DMS79 treated with DMSO at 0.1 percent for 48 hours (cell line): Measurements from ENCODE around the gene TNFRSF19.
"Not testable (repeated sequence)": the region's sequence is repeated elsewhere in the genome, so short reads cannot be mapped to it uniquely, and the experiment has no call there.

Experiments
- DNase-seq: peaks from one replicate; lab custom pipeline; 2025; lab: John Stamatoyannopoulos, UW

The TNFRSF19 gene, protein sequence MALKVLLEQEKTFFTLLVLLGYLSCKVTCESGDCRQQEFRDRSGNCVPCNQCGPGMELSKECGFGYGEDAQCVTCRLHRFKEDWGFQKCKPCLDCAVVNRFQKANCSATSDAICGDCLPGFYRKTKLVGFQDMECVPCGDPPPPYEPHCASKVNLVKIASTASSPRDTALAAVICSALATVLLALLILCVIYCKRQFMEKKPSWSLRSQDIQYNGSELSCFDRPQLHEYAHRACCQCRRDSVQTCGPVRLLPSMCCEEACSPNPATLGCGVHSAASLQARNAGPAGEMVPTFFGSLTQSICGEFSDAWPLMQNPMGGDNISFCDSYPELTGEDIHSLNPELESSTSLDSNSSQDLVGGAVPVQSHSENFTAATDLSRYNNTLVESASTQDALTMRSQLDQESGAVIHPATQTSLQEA

DNA sequence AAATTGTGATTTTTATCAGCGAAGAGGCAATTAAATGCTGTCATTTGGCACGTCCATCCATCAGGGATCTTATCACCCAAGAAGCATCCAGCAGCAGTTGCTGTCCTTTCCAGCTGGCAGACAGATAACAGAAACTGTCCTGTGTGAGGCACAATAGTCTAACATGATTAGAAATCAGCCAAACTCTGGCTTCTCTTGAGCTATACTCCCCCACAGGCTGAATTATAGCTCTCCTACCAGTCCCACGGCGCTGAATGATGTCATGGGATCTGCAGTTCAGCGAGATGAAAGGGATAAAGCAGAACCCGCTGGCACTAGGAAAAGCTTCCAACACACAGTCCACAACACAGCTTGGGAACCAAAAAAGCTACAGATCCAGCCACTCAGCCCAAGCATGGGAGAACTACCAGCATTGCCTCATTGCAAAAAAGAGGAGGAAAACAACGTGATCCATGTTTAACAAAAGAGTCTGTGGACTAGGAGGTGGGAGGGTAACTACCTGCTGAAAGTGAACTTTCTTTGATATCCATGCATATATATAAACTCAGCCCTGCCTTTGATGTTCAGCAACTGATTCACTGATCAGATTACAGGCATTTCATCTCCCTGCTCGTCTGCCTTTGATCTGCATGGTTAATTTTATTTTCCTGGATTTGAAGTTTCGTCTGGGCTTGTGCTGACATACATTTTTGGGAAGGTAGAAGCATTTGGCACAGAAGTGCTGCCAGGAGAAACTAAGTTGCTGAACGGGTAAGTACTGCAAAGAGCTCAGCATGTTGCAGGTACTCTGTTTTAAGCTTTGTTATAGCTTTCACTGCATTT is at the start of gene TNFRSF19:
TSS of gene TNFRSF19 (plus strand) at position 314 of the 822 bp plus-strand sequence. CDS start 19,772 bp downstream, outside the sequence.
- DNase-seq, result no peak

DNA sequence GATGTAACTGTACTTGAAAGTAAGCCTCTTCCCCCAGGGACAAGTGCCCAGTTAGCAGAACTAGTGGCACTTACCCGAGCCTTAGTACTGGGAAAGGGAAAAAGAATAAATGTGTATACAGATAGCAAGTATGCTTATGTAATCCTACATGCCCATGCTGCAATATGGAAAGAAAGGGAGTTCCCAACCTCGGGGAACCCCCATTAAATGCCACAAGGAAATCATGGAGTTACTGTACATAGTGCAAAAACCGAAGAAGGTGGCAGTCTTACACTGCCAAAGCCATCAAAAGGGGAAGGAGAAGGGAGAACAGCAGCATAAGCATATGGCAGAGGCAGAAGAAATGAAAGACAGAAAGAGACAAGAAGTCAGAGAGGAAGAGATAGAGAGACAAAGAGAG is 40.3 kb upstream of the TNFRSF19 start:
- DNase-seq, result not testable (repeated sequence)

DNA sequence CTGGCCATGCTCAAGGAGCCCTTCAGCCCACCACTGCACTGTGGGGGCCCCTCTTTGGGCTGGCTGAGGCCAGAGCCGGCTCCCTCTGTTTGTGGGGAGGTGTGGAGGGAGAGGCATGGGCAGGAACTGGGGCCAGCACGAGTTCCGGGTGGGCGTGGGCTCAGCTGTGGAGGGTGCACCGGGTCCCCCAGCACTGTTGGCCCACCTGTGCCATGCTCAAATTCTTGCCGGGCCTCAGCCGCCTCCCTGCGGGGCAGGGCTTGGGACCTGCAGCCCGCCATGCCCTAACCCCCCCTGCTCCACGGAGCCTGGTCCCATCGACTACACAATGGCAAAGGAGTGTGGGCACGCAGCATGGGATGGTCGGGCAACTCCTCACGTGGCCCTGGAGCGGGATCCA is 38.8 kb upstream of the TNFRSF19 start:
- DNase-seq, result no peak

DNA sequence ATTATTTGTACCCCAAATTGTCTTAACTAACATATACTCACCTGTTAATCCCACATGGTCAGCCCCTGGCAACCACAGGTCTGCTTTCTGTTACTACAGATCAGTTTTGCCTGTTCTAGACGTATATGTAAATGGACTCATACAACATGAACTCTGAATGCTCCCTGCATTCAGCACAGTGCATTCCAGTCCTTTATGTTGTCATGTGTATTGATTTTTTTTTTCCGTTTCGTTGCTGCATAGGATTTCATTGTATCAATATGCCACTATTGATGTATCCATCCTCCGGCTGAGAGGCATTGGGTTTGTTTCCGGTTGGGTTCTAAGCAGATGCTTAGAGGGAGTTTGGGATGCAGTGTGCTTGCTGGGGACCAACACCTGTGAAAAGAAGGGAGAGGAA is 36.1 kb upstream of the TNFRSF19 start:
- DNase-seq, result no peak

DNA sequence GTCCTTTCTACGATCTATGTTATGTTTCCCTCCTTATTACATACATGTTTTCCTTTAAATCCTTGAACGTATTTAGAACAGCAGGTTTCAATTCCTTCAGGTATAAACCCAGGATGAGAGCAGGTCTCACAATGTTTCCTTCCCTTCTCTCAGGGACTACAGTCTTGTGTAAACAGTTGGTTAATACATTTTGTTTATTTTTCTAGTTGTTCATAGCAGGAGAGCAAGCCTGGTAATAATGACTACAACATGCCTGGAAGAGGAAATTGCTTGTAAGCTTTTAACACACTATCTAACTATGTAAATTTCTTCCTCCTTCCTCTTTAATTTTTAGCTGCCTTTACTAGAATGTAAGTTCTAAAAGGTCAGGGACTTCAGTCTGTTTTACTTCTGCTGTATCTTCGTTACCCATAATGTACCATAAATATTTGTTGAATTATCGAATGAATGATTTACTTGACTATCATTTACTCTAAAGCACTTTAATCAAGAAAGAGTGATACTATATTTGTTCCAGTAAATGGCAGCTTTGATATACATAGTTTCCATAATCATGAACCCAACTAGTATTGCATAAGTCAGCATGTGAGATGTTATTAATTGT is 28.9 kb upstream of the TNFRSF19 start:
- no peak for DNase-seq

DNA sequence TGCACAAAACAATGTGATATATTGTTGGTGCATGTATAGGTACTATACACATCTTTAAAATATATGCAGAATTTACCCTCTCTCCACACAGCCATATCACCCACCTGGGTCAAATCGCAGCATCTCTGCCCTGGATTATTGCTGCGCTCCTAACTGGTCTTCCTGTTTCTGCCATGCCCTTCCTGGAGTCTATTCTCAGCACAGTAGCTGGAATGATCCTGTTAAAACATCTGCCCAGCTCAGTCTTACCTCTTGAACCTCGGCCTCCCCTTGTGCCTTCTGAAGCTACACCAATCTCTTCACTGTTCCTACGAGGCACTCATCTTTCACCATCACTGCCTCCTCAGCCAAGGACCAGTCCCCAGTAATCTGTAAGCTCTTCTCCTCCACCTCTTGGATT is 25.5 kb upstream of the TNFRSF19 start:
- DNase-seq, result no peak

DNA sequence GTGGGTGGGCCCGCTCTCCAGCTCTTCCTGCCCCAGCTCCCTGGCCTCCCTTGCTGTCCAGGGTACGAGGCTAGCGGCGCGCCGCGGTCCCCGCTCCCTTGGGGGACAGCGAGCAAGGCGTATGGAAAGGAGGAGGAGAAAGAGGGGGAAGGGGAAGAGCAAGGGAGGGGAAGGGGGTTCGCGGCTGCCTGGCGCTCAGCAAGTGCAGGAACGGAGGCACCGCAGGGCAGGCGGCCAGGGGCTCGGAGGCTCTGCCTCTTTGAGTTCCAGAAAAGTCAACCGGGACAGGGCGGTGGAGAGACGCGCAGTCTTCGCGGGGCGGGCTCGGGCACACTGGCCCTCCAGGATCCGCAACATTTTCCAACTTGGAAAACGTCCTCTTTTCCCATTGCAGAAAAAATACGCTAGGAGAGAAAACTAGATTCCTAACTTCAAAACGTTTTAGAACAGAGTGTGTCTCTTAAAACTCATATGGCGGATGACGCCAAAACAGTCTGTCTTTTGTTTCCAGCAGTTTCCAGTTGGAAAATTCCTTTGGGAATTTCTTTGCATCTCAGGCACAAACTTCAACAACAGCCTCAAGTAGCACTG is 23.1 kb upstream of the TNFRSF19 start:
- DNase-seq, result no peak

DNA sequence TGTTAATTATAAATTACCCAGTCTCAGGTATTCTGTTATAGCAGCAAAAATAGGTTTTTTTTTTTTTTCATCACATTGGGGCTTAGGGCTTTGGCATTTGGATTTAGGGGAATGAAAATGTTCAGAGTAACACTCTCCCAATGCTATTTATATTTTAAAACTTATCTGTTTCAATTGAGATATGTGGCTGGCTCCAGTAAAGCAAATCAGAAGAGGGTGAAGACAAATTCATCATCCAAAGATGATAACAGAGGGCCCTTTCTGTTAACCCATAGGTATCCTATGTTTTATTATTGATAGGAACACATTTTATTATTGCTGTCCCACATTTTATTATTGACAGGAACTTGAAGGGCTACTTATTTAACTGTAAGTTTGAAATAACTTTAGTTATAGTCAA is 20.5 kb upstream of the TNFRSF19 start:
- DNase-seq, result no peak

DNA sequence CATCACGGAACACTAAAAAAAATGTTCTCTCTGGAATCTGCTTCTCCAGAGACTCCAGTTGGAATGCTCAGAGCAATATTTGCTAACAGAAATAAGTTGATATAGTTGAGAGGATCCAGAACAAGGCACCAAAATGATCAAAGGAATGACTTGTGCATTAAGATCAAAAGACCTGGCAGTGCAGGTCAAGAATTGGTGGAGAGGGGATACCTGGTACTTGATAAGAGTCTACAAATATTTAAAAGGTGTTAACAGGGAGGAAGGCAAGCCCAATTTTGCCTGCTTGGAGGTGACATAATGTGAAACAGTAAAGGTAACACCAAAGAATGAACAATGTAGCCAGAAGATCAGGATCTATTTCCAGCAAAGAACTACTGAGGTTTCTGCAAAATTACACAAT is 20.0 kb upstream of the TNFRSF19 start:
- DNase-seq, result no peak

DNA sequence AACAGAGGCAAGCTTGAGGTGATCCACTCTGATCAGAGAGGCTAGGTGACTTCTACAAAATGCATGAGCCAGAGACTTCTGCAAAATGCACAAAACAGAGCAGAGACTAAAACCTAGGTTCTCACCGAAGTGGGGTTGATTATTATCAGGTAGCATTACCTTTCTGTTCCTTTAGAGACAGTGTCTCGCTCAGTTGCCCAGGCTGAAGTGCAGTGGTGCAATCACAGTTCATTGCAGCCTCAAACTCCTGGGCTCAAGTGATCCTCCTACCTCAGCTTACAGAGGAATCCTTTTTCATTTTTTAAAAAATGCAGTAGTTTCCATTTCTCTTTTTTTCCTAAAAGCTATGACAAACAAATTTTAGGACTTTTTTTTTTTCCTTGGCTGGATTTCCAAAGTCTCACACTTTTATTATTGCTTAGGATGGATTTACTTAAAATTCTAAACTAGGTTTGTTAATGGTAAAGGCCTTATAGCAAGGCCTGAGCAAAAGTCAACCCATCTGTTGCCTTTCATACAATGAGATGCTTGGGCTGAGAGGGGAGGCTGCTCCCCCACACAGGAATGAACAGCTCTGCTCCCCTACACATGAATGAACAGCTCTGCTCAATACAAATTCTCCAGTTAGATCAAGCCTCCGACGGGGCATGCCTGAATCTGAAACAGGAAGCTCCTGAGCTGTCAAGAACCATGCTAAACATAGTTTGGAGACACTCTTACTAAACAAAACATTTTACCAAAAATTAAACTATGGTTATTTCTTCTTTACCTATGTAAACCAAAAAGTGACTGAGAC is 18.8 kb upstream of the TNFRSF19 start:
- DNase-seq, result no peak

DNA sequence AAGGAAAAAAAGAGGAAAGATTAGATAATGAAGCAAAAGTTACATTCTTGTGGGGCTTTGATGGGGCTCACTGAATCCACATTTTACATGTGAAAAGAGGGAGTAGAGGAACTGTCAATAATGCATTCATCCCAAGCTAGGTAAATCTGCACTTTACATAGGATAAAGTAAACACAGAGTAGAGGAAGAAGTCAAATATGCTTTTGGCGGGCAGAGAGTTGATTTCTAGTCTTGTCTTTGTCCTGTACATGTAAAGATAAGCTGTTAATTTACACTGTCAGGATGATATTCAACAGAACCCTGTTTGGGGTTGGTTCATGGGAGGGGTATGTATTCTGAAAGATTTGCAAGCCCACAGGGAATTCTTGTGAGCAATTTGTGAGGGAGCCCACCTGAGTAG is 18.0 kb upstream of the TNFRSF19 start:
- DNase-seq, result no peak

DNA sequence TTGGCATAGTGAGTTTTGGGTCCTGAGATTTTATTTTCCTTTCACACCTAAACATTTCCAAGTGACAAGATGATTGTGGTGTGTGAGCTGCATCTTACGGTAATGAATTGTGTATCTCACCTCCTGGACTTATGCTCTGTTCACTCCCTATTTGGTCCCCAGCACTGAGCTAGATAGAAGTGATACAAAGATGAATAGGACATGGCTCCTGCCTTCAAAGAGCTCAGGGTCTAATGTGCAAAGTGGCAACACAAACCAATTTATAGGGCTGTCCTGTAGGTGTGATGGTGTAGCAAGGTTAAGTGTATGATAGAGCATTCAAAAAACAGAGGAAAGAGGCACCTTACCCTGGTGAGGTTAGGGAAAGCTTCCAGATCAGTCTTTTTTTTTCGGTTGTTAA is 17.6 kb upstream of the TNFRSF19 start:
- no peak for DNase-seq

DNA sequence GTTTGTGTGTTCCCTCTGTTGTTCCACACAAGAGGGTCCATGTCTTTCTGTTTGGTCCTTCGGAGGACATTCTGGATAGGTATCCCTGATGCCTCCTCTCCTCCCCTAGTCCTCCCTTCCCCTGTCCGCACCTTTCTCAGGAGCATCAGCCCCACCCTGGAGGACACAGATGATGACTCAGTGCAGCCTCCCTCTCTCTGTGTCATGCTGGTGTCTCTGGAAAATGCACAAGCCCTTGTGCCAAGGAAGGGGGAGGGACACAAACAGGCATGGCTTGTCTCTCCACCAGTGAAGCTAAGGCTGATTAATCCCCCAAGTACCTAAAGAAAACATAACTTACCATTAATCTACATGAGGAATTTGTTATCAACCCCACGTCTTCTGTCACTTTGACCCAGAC is 16.2 kb upstream of the TNFRSF19 start:
- no peak for DNase-seq

DNA sequence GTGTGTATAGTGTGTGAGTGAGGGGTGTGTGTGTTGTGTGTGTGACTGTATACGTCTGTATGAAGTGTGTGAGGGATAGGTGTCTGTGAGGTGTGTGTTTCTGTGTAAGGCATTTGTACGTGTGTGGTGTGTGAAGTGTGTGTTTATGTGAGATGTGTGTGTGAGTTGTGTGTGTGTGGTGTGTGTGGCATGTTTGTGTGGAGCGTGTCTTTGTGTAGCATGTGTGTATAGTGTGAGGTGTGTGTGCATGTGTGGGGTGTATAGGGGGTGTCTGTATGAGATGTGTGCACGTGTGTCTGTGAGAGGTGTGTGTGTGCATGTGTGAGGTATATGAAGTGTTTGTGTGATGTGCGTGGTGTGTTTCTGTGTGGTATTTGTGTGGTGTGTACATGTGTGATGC is 13.2 kb upstream of the TNFRSF19 start:
- DNase-seq, result no peak

DNA sequence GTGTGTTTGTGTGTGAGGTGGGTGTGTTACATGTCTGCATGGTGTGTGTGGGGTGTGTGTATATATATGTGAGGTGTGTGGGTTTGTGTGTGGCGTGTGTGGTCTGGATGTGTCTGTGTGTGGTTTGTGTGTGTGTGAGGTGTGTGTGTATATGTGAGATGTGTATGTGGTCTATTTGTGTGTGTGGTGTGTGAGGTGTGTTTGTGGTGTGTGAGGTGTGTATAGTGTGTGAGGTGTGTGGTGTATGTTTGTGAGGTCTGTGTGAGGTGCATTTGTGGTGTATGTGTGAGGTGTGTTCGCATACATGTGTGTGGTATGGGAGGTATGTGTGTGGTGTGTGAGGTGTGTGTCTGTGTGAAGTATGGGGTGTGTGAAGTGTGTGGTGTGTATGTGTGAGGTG is 12.5 kb upstream of the TNFRSF19 start:
- no peak for DNase-seq

DNA sequence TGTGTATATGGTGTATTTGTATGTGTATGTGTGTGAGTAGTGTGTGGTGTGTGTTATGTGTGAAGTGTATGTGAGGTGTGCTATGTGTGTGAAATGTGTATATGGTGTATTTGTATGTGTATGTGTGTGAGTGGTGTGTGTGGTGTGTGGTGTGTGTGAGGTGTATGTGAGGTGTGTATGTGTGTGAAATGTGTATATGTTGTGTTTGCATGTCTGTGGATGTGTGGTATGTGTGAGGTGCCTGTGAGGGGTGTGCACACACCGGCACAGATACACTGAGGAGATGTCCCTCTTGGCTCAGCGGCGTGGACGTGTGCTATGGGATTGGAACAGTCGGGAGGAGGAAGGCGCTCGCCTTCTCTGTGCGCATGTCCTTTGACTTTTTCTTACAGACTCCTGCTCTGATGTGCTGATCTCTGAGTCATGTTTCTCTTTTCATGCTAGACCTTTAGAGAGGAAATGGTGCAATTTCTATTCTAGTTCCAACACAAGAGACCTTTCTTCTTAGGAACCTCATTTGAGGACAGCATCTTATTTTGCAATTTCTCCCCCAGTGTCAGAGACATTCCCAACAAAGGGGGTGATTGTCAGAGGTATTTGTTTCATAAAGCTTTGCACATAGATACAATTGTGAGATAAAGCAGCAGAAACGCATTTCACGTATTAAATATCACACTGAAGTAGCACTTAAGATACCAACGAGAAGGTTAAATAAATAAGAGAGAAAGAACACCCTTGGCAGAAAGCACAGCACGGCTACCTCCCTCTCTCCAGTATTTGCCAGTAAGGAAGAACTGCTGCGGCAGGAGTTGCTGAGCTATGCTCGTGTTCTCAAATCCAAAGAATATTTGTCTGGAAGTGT is 11.3 kb upstream of the TNFRSF19 start:
- peak; percentile 81 for DNase-seq

DNA sequence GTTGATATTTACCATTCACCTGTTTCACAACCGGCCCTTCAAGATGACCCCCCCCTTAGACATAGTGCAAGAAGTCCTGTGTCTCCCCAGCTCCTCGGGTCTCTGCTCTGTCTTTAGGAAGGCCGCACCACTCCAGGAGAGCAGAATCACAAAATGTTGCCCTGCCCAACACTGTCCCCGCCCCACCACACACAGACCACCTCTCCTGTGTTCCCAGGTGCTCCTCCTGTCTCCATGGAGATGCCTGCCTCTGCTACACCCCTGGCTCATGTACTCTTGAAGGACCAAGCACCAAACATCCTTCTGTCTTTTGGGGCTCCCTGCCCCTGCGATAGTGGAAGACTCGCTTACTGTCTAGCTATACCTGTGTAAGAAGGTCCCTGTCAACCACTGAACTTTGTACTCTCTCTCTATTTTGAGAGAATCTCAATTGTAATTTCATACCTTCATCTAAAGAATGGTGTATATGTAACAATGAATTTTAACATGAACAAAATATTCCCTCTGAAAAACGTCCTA is 9.6 kb upstream of the TNFRSF19 start:
- DNase-seq, result no peak

DNA sequence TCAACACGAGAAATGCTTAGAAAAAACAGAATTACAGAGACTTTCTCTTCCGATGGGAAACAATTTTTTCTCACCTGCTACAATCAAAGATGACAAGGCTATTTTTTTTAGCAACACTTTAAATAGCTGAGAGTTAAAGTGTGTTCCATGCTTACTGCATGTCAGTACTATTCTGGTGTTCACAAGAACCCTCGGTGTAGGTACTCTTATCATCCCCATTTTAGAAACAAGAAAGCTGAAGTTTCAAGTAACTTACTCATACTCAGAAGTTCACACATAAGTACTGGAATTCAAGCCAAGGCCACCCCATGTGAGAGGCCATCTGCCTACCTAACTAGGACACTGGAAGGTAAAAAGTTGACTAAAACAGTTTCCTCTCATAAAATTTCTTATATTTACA is 9.0 kb upstream of the TNFRSF19 start:
- no peak for DNase-seq

DNA sequence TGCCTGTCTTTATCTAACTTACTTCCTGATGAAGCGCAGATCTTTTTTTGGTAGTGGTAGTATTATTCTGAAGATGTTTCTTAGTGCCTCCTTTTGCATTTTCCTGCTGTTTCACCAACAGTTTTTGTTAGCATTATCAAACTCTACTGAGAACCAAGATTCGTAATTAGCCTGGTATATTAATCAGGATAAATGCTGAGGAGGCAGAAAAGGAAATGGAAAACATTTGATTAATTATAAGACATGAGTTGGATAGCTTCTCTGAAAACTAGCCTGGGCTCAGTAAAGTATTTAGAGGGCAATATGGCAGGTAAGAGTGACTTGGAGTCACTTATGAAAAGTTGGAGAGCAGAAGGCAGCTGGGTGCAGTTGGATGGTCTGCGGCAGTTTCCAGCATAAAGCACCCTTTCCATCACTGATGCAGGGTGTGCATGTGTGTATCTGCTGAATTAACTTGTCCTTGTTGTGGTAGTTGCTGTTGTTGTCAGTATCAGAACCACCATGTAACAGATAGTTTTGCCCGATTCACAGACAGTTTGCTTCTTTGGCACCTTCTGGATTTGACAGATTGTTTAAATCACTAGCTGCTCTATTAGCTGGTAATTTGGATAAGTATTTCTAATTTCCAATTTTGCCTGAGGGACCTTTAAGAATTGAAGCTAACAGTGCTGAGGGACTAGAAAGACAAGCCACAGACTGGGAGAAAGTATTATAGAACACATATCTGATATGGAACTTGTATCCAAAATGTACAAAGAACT is 6.9 kb upstream of the TNFRSF19 start:
- DNase-seq, result no peak
